Prostate gland (tissue), 2 donors: ENCODE data around the gene GUK1.

Experiments used
- POLR2A ChIP-seq: fragments of 450-650 bp; IDR thresholded peaks from one replicate; pipeline ENCODE4 v1.6.1; 2016; ENCODE audit warnings: antibody characterized with exemption, mild to moderate bottlenecking
- POLR2AphosphoS5 ChIP-seq: sonication (generic); formaldehyde crosslinking; IDR thresholded peaks from one replicate; pipeline ENCODE4 v1.6.1; 2017; ENCODE audit warnings: antibody characterized with exemption
- TF ChIP-seq, protein P1 (sequence below), 4 experiments: fragments of 200-600 bp in 2 of 4; fragments of 450-650 bp in 2 of 4; sonication (generic) in 2 of 4; IDR thresholded peaks; 1 replicate in 3 of 4; 2 replicates in 1 of 4; pipeline ENCODE4 v1.5.1; 2016 to 2019; ENCODE audit warnings: antibody characterized with exemption in 4 of 4, mild to moderate bottlenecking in 2 of 4, moderate library complexity in 2 of 4

DNA sequence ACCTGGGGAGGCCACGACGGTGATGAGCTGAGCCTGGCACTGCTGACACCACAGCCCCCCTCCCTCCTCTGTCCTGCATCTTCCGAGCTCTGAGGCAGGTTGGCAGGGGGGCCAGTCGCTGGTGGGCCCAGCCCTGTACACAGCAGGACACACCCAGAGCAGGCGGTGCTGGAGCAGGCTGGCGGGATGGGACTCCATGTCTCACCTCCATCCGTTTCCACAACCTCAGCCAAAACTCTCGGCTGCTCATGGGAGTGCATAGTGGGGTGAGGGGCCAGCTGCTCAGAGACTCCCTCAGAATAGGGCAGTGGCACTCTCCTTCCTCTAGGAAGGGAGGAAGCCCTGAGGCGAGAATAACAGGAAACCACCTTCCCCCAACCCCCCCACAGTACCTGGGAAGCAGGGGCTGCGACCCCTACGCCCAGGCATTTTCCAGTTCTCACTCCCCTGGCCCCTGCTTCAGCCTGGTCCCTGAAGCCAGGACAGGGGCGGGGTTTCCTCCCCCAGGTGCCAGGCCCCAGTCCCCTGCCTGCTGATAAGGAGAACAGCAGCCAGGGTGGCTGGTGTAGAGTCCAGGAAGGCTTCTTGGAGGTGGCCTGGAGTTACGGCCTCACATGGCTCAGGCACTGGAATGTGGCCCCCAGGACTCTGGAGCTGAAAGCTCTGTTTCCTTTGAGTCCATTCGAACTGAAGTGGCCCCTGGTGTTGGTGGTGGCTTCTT lies 22.4 kb downstream of the GUK1 start:
- TF ChIP-seq, protein P1, sequence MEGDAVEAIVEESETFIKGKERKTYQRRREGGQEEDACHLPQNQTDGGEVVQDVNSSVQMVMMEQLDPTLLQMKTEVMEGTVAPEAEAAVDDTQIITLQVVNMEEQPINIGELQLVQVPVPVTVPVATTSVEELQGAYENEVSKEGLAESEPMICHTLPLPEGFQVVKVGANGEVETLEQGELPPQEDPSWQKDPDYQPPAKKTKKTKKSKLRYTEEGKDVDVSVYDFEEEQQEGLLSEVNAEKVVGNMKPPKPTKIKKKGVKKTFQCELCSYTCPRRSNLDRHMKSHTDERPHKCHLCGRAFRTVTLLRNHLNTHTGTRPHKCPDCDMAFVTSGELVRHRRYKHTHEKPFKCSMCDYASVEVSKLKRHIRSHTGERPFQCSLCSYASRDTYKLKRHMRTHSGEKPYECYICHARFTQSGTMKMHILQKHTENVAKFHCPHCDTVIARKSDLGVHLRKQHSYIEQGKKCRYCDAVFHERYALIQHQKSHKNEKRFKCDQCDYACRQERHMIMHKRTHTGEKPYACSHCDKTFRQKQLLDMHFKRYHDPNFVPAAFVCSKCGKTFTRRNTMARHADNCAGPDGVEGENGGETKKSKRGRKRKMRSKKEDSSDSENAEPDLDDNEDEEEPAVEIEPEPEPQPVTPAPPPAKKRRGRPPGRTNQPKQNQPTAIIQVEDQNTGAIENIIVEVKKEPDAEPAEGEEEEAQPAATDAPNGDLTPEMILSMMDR (IDR thresholded peaks at IDR 0.05): no peak
- no peak for TF ChIP-seq POLR2A
- TF ChIP-seq POLR2AphosphoS5: no peak
